SK-N-SH (cell line): ENCODE measurements around the gene SPEG. TPM values are rescaled to one million over a fixed set of nuclear protein-coding genes. Genes with fewer than 3 reads are reported as not detected.

ENCODE experiments used
- CTCF ChIA-PET: fragments of 300-600, 350-600 bp; formaldehyde crosslinking; extraction: SDS; loops from one replicate; lab custom pipeline; 2021; lab: Yijun Ruan, JAX
- POLR2A ChIA-PET: fragments of 350-600 bp; sonication (Branson Sonifier 250); formaldehyde crosslinking; extraction: SDS; loops from one replicate; lab custom pipeline; 2020; ENCODE audit warnings: antibody characterized with exemption, inconsistent platforms; lab: Yijun Ruan, JAX
- DNase-seq: peaks from one replicate; pipeline ENCODE4 v3.0.0; 2012
- H2AFZ ChIP-seq: fragments of 200-600 bp; sonication (generic); 2 replicates; pipeline ENCODE4 v1.8.1; 2016; ENCODE audit warnings: antibody characterized with exemption, mild to moderate bottlenecking, low read depth
- H3F3A ChIP-seq: fragments of 200-600 bp; sonication (generic); replicated peaks from 2 replicates; pipeline ENCODE3; 2016; ENCODE audit warnings: antibody characterized with exemption, mild to moderate bottlenecking; ENCODE audit not compliant: insufficient read depth
- H3K27ac ChIP-seq, 2 experiments: fragments of 200-500 bp in 1 of 2; fragments of 200-600 bp in 1 of 2; sonication (Bioruptor generic) in 1 of 2; sonication (generic), shearing (Covaris generic) in 1 of 2; 2 replicates each; pipeline versions ENCODE4 v1.5.1 to v1.6.1; 2014 to 2016; ENCODE audit warnings: low read depth in 2 of 2, inconsistent platforms in 1 of 2, low read length in 1 of 2, mild to moderate bottlenecking in 1 of 2, mixed read lengths in 1 of 2
- H3K27me3 ChIP-seq: fragments of 200-600 bp; sonication (generic), shearing (Covaris generic); 2 replicates; pipeline ENCODE4 v1.6.1; 2016; ENCODE audit warnings: mixed run types; ENCODE audit not compliant: insufficient read depth
- H3K36me3 ChIP-seq, 2 experiments: fragments of 200-500 bp in 1 of 2; fragments of 200-600 bp in 1 of 2; sonication (Bioruptor generic) in 1 of 2; sonication (generic) in 1 of 2; replicated peaks in 1 of 2; 2 replicates each; pipeline versions ENCODE3 to v1.5.1; 2014 to 2016; ENCODE audit warnings: low read length in 1 of 2, mild to moderate bottlenecking in 1 of 2; ENCODE audit not compliant: insufficient read depth in 2 of 2, control insufficient read depth in 1 of 2
- H3K4me1 ChIP-seq, 2 experiments: fragments of 200-500 bp in 1 of 2; fragments of 200-600 bp in 1 of 2; sonication (Bioruptor generic) in 1 of 2; sonication (generic), shearing (Covaris generic) in 1 of 2; 2 replicates each; pipeline versions ENCODE4 v1.5.1 to v1.6.1; 2014 to 2016; ENCODE audit warnings: low read depth in 1 of 2, low read length in 1 of 2, mixed run types in 1 of 2; ENCODE audit not compliant: insufficient read depth in 2 of 2, control insufficient read depth in 1 of 2
- H3K4me2 ChIP-seq: fragments of 200-600 bp; sonication (generic), shearing (Covaris generic); 2 replicates; pipeline ENCODE4 v1.6.1; 2017; ENCODE audit warnings: mixed run types
- H3K4me3 ChIP-seq, 2 experiments: fragments of 200-500 bp in 1 of 2; fragments of 200-600 bp in 1 of 2; sonication (Bioruptor generic) in 1 of 2; sonication (generic), shearing (Covaris generic) in 1 of 2; 2 replicates each; pipeline versions ENCODE4 v1.5.1 to v1.8.1; 2014 to 2016; ENCODE audit warnings: low read depth in 2 of 2, inconsistent platforms in 1 of 2, low read length in 1 of 2, mild to moderate bottlenecking in 1 of 2, mixed read lengths in 1 of 2, moderate library complexity in 1 of 2
- H3K79me2 ChIP-seq: fragments of 200-600 bp; sonication (generic); 2 replicates; pipeline ENCODE4 v1.8.1; 2017; ENCODE audit warnings: mild to moderate bottlenecking; ENCODE audit not compliant: insufficient read depth
- H3K9ac ChIP-seq: fragments of 200-600 bp; sonication (generic); 2 replicates; pipeline ENCODE4 v1.6.1; 2017; ENCODE audit warnings: mixed run types
- H3K9me2 ChIP-seq: fragments of 200-600 bp; sonication (generic); 2 replicates; pipeline ENCODE4 v1.6.1; 2017; ENCODE audit warnings: mixed run types
- H3K9me3 ChIP-seq: fragments of 200-600 bp; sonication (generic); 2 replicates; pipeline ENCODE4 v1.6.1; 2017; ENCODE audit warnings: mixed run types, mild to moderate bottlenecking, moderate library complexity
- H4K20me1 ChIP-seq: fragments of 200-600 bp; sonication (generic); 2 replicates; pipeline ENCODE4 v1.6.1; 2017; ENCODE audit warnings: mild to moderate bottlenecking, mixed run types; ENCODE audit not compliant: insufficient read depth
- CHD2 ChIP-seq: fragments of 150-350 bp; IDR thresholded peaks from 2 replicates; pipeline ENCODE4 v1.6.1; 2018; ENCODE audit warnings: low read length; ENCODE audit not compliant: partially characterized antibody
- FOSL2 ChIP-seq: IDR thresholded peaks from 2 replicates; pipeline ENCODE4 v1.4.0; 2012; ENCODE audit warnings: low read depth, mild to moderate bottlenecking, moderate library complexity, borderline replicate concordance
- FOXJ3 ChIP-seq: sonication (generic); formaldehyde crosslinking; IDR thresholded peaks from 2 replicates; pipeline ENCODE4 v1.5.1; 2020; ENCODE audit warnings: mild to moderate bottlenecking, missing genetic modification reagents
- FOXM1 ChIP-seq: IDR thresholded peaks from 2 replicates; pipeline ENCODE4 v1.4.0; 2012; ENCODE audit warnings: low read depth, mild to moderate bottlenecking
- NRF1 ChIP-seq: IDR thresholded peaks from 2 replicates; pipeline ENCODE4 v1.6.1; 2012; ENCODE audit warnings: low read depth, mild to moderate bottlenecking, low read length
- POLR2AphosphoS5 ChIP-seq: IDR thresholded peaks from 2 replicates; pipeline ENCODE4 v1.6.1; 2012; ENCODE audit warnings: low read depth, low read length
- RAD21 ChIP-seq: IDR thresholded peaks from 2 replicates; pipeline ENCODE4 v1.6.1; 2012; ENCODE audit warnings: mild to moderate bottlenecking, low read length
- RFX5 ChIP-seq: IDR thresholded peaks from 2 replicates; pipeline ENCODE4 v1.6.1; 2012; ENCODE audit warnings: mild to moderate bottlenecking, improper control_type of control experiment, low read length
- RXRA ChIP-seq: IDR thresholded peaks from 2 replicates; pipeline ENCODE4 v1.4.0; 2012; ENCODE audit warnings: low read depth, mild to moderate bottlenecking, borderline replicate concordance
- SIN3A ChIP-seq: IDR thresholded peaks from 2 replicates; pipeline ENCODE4 v1.6.1; 2012; ENCODE audit warnings: low read depth, mild to moderate bottlenecking, low read length, moderate library complexity, borderline replicate concordance
- SMC3 ChIP-seq: IDR thresholded peaks from 2 replicates; pipeline ENCODE4 v1.6.1; 2012; ENCODE audit warnings: low read depth, low read length, improper control_type of control experiment
- TAF1 ChIP-seq: IDR thresholded peaks from 2 replicates; pipeline ENCODE4 v1.6.1; 2012; ENCODE audit warnings: low read depth, mild to moderate bottlenecking, low read length, moderate library complexity, borderline replicate concordance
- TCF12 ChIP-seq: IDR thresholded peaks from 2 replicates; pipeline ENCODE4 v1.4.0; 2012
- YY1 ChIP-seq: IDR thresholded peaks from 2 replicates; pipeline ENCODE4 v1.4.0; 2012; ENCODE audit warnings: low read depth, mild to moderate bottlenecking
- WGBS: methylation state at CpG from one replicate; pipeline ENCODE4 v1.1.6; 2017; ENCODE audit warnings: low lambda C conversion rate; 5-methylcytosine and 5-hydroxymethylcytosine counted together
- polyA plus RNA-seq, 3 experiments: library from polyadenylated mRNA; depleted of rRNA; stranded (reverse); fragments of >200 nt; gene quantifications; 2 replicates each; pipeline ENCODE4 v1.2.3, GENCODE V29; 2012
- TF ChIP-seq, protein P1 (sequence below): fragments of 150-350 bp; IDR thresholded peaks from 2 replicates; pipeline ENCODE4 v1.6.1; 2017; ENCODE audit warnings: antibody characterized with exemption, low read length, low read depth, borderline replicate concordance
- TF ChIP-seq, protein P2 (sequence below): IDR thresholded peaks from 2 replicates; pipeline ENCODE4 v1.4.0; 2012; ENCODE audit warnings: low read depth, borderline replicate concordance
- TF ChIP-seq, protein P3 (sequence below): fragments of 200-600 bp; sonication (generic); IDR thresholded peaks from 2 replicates; pipeline ENCODE4 v1.6.1; 2017; ENCODE audit warnings: antibody characterized with exemption, mild to moderate bottlenecking, moderate library complexity

Gene SPEG
- polyA plus RNA-seq, 1 of the 3 experiments (the other 2 are of a cell fraction): 107 TPM

DNA sequence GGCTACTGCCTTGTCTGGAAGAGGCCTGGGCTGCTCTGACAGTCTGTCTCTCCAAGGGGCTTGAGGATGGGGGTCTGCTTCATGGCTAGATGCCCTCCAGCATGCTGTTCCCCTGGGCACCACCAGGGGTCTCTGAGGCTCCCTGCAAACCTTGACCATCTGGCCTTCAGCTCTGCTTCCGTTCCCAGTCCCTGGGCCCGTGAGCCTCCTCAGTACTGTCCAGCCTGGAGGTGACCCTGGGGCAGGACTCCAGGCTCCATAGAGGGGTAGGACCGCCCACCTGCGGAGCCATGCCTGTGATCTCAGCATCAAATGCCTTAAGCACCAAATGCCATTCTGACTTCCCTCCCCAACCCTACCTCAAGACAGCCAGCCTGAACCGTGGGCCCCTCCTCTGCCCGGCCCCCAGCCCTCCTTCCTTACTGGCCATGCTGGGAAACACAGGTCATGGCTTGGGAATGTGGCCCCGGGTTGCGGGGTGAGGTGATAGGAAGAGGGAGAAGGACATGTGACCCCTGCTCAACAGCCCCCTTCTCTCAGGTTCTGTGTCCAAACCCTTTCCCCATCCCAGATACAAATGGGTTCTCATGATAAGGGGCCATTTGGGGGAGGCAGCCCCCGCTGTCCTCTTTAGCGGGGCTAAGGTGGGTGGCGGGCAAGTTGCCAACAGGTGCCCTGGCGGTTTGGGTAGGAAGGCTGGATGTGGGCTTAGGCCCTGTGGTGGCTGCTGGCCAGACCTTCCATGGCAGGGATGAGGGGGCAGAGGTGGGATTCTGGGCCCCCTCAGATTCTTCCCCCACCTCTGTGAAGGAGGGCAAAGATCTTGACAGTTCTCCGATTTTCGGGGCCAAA, 25.0 kb downstream of the SPEG start:
- no peak overlapping the region for H3K9ac ChIP-seq
- no peak overlapping the region for H3K4me3 ChIP-seq
- H3K4me1 ChIP-seq: peaks cover 17 to 27% of the 10 kb centered on the region in 2 experiments
- peaks cover 23 to 54% of the 10 kb centered on the region in 2 experiments for H3K36me3 ChIP-seq
- H3K27me3 ChIP-seq: no peaks in the 10 kb centered on the region
- H4K20me1 ChIP-seq: no peaks in the 10 kb centered on the region
- H3K79me2 ChIP-seq: peaks cover 10% of the 10 kb centered on the region; the same call in 1 of the 2 replicates
- peak overlapping the region; percentile 78 for H3K4me2 ChIP-seq
- WGBS: 65% methylated on average over 11 of the region's 14 CpGs
- H3K9me2 ChIP-seq: no peaks in the 10 kb centered on the region
- peak; percentile 88 for DNase-seq
- peaks cover 9% of the 10 kb centered on the region for H3F3A ChIP-seq
- H3K27ac ChIP-seq: peak overlapping the region; percentile 29 to 92; a peak in 3 of 4 replicates
- TF ChIP-seq CHD2: no peak
- peak; percentile 51; the same call in 1 of the 2 replicates for TF ChIP-seq TCF12
- no peak for TF ChIP-seq TAF1
- no peak for TF ChIP-seq FOXM1
- TF ChIP-seq POLR2AphosphoS5: no peak
- TF ChIP-seq, protein P1, sequence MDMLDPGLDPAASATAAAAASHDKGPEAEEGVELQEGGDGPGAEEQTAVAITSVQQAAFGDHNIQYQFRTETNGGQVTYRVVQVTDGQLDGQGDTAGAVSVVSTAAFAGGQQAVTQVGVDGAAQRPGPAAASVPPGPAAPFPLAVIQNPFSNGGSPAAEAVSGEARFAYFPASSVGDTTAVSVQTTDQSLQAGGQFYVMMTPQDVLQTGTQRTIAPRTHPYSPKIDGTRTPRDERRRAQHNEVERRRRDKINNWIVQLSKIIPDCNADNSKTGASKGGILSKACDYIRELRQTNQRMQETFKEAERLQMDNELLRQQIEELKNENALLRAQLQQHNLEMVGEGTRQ: no peak
- TF ChIP-seq RAD21: peak; percentile 77
- TF ChIP-seq, protein P2, sequence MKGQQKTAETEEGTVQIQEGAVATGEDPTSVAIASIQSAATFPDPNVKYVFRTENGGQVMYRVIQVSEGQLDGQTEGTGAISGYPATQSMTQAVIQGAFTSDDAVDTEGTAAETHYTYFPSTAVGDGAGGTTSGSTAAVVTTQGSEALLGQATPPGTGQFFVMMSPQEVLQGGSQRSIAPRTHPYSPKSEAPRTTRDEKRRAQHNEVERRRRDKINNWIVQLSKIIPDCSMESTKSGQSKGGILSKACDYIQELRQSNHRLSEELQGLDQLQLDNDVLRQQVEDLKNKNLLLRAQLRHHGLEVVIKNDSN: no peak
- no peak for TF ChIP-seq SIN3A
- peak; percentile 82 for TF ChIP-seq SMC3
- no peak for TF ChIP-seq FOSL2
- TF ChIP-seq, protein P3, sequence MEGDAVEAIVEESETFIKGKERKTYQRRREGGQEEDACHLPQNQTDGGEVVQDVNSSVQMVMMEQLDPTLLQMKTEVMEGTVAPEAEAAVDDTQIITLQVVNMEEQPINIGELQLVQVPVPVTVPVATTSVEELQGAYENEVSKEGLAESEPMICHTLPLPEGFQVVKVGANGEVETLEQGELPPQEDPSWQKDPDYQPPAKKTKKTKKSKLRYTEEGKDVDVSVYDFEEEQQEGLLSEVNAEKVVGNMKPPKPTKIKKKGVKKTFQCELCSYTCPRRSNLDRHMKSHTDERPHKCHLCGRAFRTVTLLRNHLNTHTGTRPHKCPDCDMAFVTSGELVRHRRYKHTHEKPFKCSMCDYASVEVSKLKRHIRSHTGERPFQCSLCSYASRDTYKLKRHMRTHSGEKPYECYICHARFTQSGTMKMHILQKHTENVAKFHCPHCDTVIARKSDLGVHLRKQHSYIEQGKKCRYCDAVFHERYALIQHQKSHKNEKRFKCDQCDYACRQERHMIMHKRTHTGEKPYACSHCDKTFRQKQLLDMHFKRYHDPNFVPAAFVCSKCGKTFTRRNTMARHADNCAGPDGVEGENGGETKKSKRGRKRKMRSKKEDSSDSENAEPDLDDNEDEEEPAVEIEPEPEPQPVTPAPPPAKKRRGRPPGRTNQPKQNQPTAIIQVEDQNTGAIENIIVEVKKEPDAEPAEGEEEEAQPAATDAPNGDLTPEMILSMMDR: peak; percentile 87
- no peak for TF ChIP-seq YY1
- TF ChIP-seq RFX5: no peak
- TF ChIP-seq FOXJ3: no peak
- TF ChIP-seq RXRA: no peak
- TF ChIP-seq NRF1: no peak
- H3K9me3 ChIP-seq: no peaks in the 10 kb centered on the region
- CTCF ChIA-PET: interaction anchor here (0.6 to 10.9 kb wide), 29 partner anchors 10 to 301 kb away, joined by 3 to 159 read pairs (median 6); partner anchors contain the start of genes ASIC4, CHPF and SPEG
- no peak overlapping the region for H2AFZ ChIP-seq
- POLR2A ChIA-PET: interaction anchor here (0.6 to 2.3 kb wide), 12 partner anchors 15 to 70 kb away, joined by 3 to 15 read pairs (median 4); partner anchors contain the start of gene GMPPA
